Putamen (tissue), 1 donor: ENCODE results near the gene TYRP1.

Experiments
- DNase-seq: peaks from one replicate; pipeline ENCODE4 v3.0.0-alpha.2; 2016; ENCODE audit warnings: low spot score

The TYRP1 gene

GRCh38 chr9:12697719-12698118 is 4.5 kb downstream of the TYRP1 start:
- no peak for DNase-seq

GRCh38 chr9:12698266-12698665 is 5.1 kb downstream of the TYRP1 start:
- DNase-seq, result no peak

GRCh38 chr9:12698986-12699385 is 5.8 kb downstream of the TYRP1 start:
- DNase-seq, result no peak

GRCh38 chr9:12699529-12699928 is 6.3 kb downstream of the TYRP1 start:
- DNase-seq, result no peak

- no peak for DNase-seq
These were observed 7.9 kb downstream of the TYRP1 start for GRCh38 chr9:12701126-12701525.

GRCh38 chr9:12702160-12702758 is 9.1 kb downstream of the TYRP1 start:
- DNase-seq, result peak; percentile 15

GRCh38 chr9:12703996-12704395 is 10.8 kb downstream of the TYRP1 start:
- DNase-seq, result no peak

- no peak for DNase-seq
These were observed 12.7 kb downstream of the TYRP1 start for GRCh38 chr9:12705738-12706391.

- DNase-seq, result no peak
These were observed 15.5 kb downstream of the TYRP1 start for GRCh38 chr9:12708562-12709298.

- no peak for DNase-seq
These were observed 19.3 kb downstream of the TYRP1 start for GRCh38 chr9:12712532-12712931.

- no peak for DNase-seq
These were observed 22.1 kb downstream of the TYRP1 start for GRCh38 chr9:12715268-12715667.

GRCh38 chr9:12716823-12717600 is 23.8 kb downstream of the TYRP1 start:
- DNase-seq, result no peak

GRCh38 chr9:12717907-12718306 is 24.7 kb downstream of the TYRP1 start:
- DNase-seq, result no peak

GRCh38 chr9:12718482-12719026 is 25.4 kb downstream of the TYRP1 start:
- no peak for DNase-seq

GRCh38 chr9:12719431-12719830 is 26.2 kb downstream of the TYRP1 start:
- no peak for DNase-seq

GRCh38 chr9:12720551-12720950 is 27.4 kb downstream of the TYRP1 start:
- DNase-seq, result no peak

- DNase-seq, result no peak
These were observed 28.9 kb downstream of the TYRP1 start for GRCh38 chr9:12722131-12722530.

GRCh38 chr9:12723409-12724028 is 30.3 kb downstream of the TYRP1 start:
- DNase-seq, result no peak

GRCh38 chr9:12726795-12727194 is 33.6 kb downstream of the TYRP1 start:
- DNase-seq, result no peak

- DNase-seq, result no peak
These were observed 37.0 kb downstream of the TYRP1 start for GRCh38 chr9:12730198-12730597.

- no peak for DNase-seq
These were observed 37.7 kb downstream of the TYRP1 start for GRCh38 chr9:12730927-12731326.

GRCh38 chr9:12732971-12733370 is 39.8 kb downstream of the TYRP1 start:
- no peak for DNase-seq
